Measurements from ENCODE around the gene HDLBP.

- TF ChIP-seq CTCF (IDR thresholded peaks at IDR 0.05; ENCODE audit: insufficient read depth, low read length, poor library complexity, severe bottlenecking) = no peak
- no peak for TF ChIP-seq EZH2phosphoT487 (conservative IDR thresholded peaks at IDR 0.05; ENCODE audit: low read length)
Measured at GRCh38 chr2:241320394-241320793, 4.9 kb upstream of the HDLBP start.

Measured in SU-DHL-6 (cell line).